B cell (primary cell): Measurements from ENCODE around the gene SART3. TPM values are rescaled to one million over a fixed set of nuclear protein-coding genes. Genes with fewer than 3 reads are reported as not detected.
A peak's percentile ranks its signal among the peaks of the same experiment; 100 is the strongest.

ENCODE experiments used
- ATAC-seq: fragments of 200-7000 bp; cut with Tn5 transposase; one replicate; pipeline ENCODE4 v1.10.0; 2021; ENCODE audit warnings: low read depth, mild to moderate bottlenecking, moderate number of reproducible peaks, moderate library complexity
- CTCF ChIA-PET: fragments of 350-600 bp; sonication (Branson Sonifier 250); formaldehyde crosslinking; loops from one replicate; lab custom pipeline; 2021; ENCODE audit warnings: antibody characterized with exemption, inconsistent platforms; lab: Charles Lee
- POLR2A ChIA-PET: fragments of 350-600 bp; sonication (Branson Sonifier 250); formaldehyde crosslinking; loops from one replicate; lab custom pipeline; 2021; ENCODE audit warnings: antibody characterized with exemption; lab: Charles Lee
- DNase-seq: peaks from one replicate; pipeline ENCODE4 v3.0.0; 2013
- H2AFZ ChIP-seq: 2 replicates; pipeline ENCODE4 v1.6.1; 2012; ENCODE audit warnings: mild to moderate bottlenecking, low read depth, low read length; ENCODE audit not compliant: insufficient read depth, poor library complexity, severe bottlenecking
- H3K27ac ChIP-seq, 2 donors: 1 replicate in 1 of 2; 2 replicates in 1 of 2; pipeline ENCODE4 v1.5.1; 2012 to 2013; ENCODE audit warnings: low read length in 2 of 2, mild to moderate bottlenecking in 2 of 2, moderate library complexity in 1 of 2
- H3K27me3 ChIP-seq, 4 experiments: fragments of 200-600 bp in 1 of 4; sonication (generic) in 1 of 4; replicated peaks in 1 of 4; 1 replicate in 2 of 4; 2 replicates in 2 of 4; pipeline versions ENCODE4 v1.6.1 to v1.7.0; 2013 to 2016; ENCODE audit warnings: low read length in 3 of 4, mild to moderate bottlenecking in 2 of 4, mixed read lengths in 1 of 4, moderate library complexity in 1 of 4; ENCODE audit not compliant: insufficient read depth in 4 of 4, control insufficient read depth in 3 of 4; ENCODE audit errors: control extremely low read depth in 1 of 4
- H3K36me3 ChIP-seq, 2 experiments: replicated peaks in 1 of 2; 1 replicate in 1 of 2; 2 replicates in 1 of 2; pipeline versions ENCODE4 v1.6.1 to v1.7.1; 2013; ENCODE audit warnings: low read length in 1 of 2; ENCODE audit not compliant: insufficient read depth in 2 of 2, control insufficient read depth in 1 of 2; ENCODE audit errors: control extremely low read depth in 1 of 2, extremely low read depth in 1 of 2
- H3K4me1 ChIP-seq, 2 donors: fragments of 200-600 bp in 1 of 2; sonication (generic) in 1 of 2; 1 replicate in 1 of 2; 2 replicates in 1 of 2; pipeline versions ENCODE4 v1.5.1 to v1.6.1; 2013 to 2017; ENCODE audit warnings: low read length in 2 of 2; ENCODE audit not compliant: control insufficient read depth in 2 of 2, insufficient read depth in 2 of 2
- H3K4me2 ChIP-seq: replicated peaks from 2 replicates; pipeline ENCODE3; 2012; ENCODE audit warnings: mild to moderate bottlenecking, low read depth, low read length; ENCODE audit not compliant: poor library complexity, severe bottlenecking
- H3K4me3 ChIP-seq, 5 experiments: fragments of 200-600 bp in 1 of 5; sonication (generic) in 1 of 5; 1 replicate in 3 of 5; 2 replicates in 2 of 5; pipeline versions ENCODE4 v1.5.1 to v1.7.0; 2011 to 2016; ENCODE audit warnings: low read length in 4 of 5, mild to moderate bottlenecking in 4 of 5, low read depth in 2 of 5, control low read depth in 1 of 5, moderate library complexity in 1 of 5; ENCODE audit not compliant: insufficient read depth in 1 of 5; ENCODE audit errors: control extremely low read depth in 1 of 5, extremely low read depth in 1 of 5
- H3K79me2 ChIP-seq: fragments of 200-600 bp; sonication (generic); one replicate; pipeline ENCODE4 v1.6.0; 2016; ENCODE audit warnings: low read length; ENCODE audit not compliant: control insufficient read depth, insufficient read depth
- H3K9ac ChIP-seq: fragments of 200-600 bp; sonication (generic); 2 replicates; pipeline ENCODE4 v1.6.1; 2017; ENCODE audit warnings: mild to moderate bottlenecking, low read length, moderate library complexity
- H3K9me3 ChIP-seq, 3 donors: one replicate each; pipeline versions ENCODE4 v1.6.1 to v1.7.1; 2013; ENCODE audit warnings: low read length in 2 of 3; ENCODE audit not compliant: control insufficient read depth in 2 of 3, insufficient read depth in 1 of 3; ENCODE audit errors: control extremely low read depth in 1 of 3
- H4K20me1 ChIP-seq: 2 replicates; pipeline ENCODE4 v1.6.0; 2012; ENCODE audit warnings: mild to moderate bottlenecking, low read length; ENCODE audit not compliant: insufficient read depth, control insufficient read depth, poor library complexity, severe bottlenecking
- H3K27ac Mint-ChIP-seq: one replicate; pipeline ENCODE4 v1.8.0; 2021; ENCODE audit warnings: mixed read lengths
- H3K27me3 Mint-ChIP-seq: one replicate; pipeline ENCODE4 v1.8.0; 2021; ENCODE audit warnings: mixed read lengths
- H3K4me1 Mint-ChIP-seq: one replicate; pipeline ENCODE4 v1.8.0; 2021; ENCODE audit warnings: mixed read lengths
- H3K4me3 Mint-ChIP-seq: one replicate; pipeline ENCODE4 v1.8.0; 2021; ENCODE audit warnings: mixed read lengths
- H3K9me3 Mint-ChIP-seq: one replicate; pipeline ENCODE4 v1.8.0; 2022; ENCODE audit warnings: mixed read lengths; ENCODE audit not compliant: insufficient read depth
- EZH2 ChIP-seq: IDR thresholded peaks from 2 replicates; pipeline ENCODE4 v1.6.1; 2012; ENCODE audit warnings: borderline replicate concordance, low read depth, mild to moderate bottlenecking, moderate library complexity, low read length; ENCODE audit not compliant: insufficient read depth, poor library complexity, severe bottlenecking
- WGBS: methylation state at CpG from one replicate; pipeline ENCODE4 v1.1.5; 2013; ENCODE audit warnings: missing lambda C conversion rate; ENCODE audit not compliant: insufficient coverage; 5-methylcytosine and 5-hydroxymethylcytosine counted together
- intact Hi-C: fragments of 100-400 bp; cut with micrococcal nuclease; formaldehyde crosslinking; loops from one replicate; pipeline ENCODE4 v1.10.0; 2022
- polyA plus RNA-seq: library from polyadenylated mRNA; depleted of rRNA; stranded (reverse); fragments of >200 nt; gene quantifications from 2 replicates; pipeline ENCODE4 v1.2.3, GENCODE V29; 2012
- total RNA-seq, 2 donors: library from RNA; stranded (reverse); fragments of 120-200 nt in 1 of 2; gene quantifications; 1 replicate in 1 of 2; 2 replicates in 1 of 2; pipeline versions ENCODE4 v1.2.3 to v1.2.4, GENCODE V29; 2013 to 2022
- TF ChIP-seq, protein P1 (sequence below): fragments of 200-600 bp; IDR thresholded peaks from one replicate; pipeline ENCODE4 v1.8.0; 2022; ENCODE audit warnings: antibody characterized with exemption, mild to moderate bottlenecking

Gene SART3
- total and polyA plus RNA-seq, 2 donors (not counting 1 experiment from before 2014, with no cell fraction given), result 24.1 to 131 TPM

DNA sequence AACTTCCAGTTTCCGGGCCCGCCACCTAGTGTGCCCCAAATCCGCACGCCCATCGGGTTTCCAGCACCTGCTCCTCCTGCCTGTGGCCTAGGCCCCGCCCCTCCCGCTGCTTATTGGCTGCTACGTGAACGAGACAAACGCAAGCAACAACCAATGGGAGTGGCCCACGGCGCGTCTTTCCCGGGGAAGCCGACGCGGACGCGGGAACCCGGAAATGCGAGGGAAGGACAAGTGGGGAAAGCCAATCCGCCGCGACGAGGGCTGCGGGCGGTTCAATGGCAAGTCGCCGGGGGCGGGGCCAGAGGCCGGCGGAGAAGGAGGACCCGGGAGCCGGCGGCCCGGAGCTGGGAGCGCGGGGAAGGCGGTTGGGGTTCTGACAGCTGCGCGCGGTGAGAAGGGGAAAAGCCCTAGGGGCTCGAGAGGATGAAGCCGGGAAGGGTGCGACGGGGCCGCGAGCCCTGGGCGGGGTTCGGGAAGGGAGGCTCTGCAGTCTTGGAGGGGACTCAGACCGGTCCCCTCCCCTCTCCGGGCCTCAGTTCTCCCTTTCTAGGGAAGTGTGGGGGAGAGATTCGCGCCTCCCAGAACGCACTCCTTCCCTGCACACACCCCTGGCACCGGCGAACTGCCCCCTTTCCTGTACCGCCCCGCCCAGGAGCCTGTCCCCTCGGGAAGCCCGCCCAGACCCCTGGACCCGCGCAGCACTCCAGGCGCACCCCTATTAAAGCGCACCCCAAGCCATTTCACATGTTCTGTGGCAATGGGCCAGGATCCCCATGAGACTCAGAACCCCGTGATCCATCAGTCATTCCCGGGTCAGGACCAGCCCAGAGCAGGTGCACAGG lies 45.8 kb downstream of the SART3 start, which contains the start of gene FICD:
Gene FICD (plus strand): TSS at position 305 of the 842 bp plus-strand sequence. CDS start 1,696 bp downstream, outside the sequence.
- Histone ChIP-seq H3K4me2 (peak within 1 kb of the TSS; percentile 95), H4K20me1 (no peaks in the 10 kb centered on the region), H3K4me3 (peak within 1 kb of the TSS; percentile 40 to 97 (median 93)), H3K9me3 (no peaks in the 10 kb centered on the region), H3K36me3 (peaks cover 1 to 21% of the 10 kb centered on the region in 2 experiments), H2AFZ (peak within 1 kb of the TSS; percentile 92), H3K9ac (peak within 1 kb of the TSS; percentile 84), H3K27me3 (no peaks in the 10 kb centered on the region), H3K79me2 (peaks cover 8% of the 10 kb centered on the region), H3K4me1 (peaks cover 13 to 30% of the 10 kb centered on the region in 2 donors), H3K27ac (peak within 1 kb of the TSS; percentile 58 to 81)
- H3K27me3 Mint-ChIP-seq, result no peaks in the 10 kb centered on the region
- peaks cover 37% of the 10 kb centered on the region for H3K4me1 Mint-ChIP-seq
- peak within 1 kb of the TSS; percentile 96 for H3K4me3 Mint-ChIP-seq
- peak within 1 kb of the TSS; percentile 87 for H3K27ac Mint-ChIP-seq
- peak; percentile 95 for ATAC-seq
- WGBS, result under 1% methylated on average over 54 of the region's 67 CpGs
- intact Hi-C loops, result loop anchor here (1.0 to 5.0 kb wide), 11 partner anchors 46 to 754 kb away; partner anchors contain the start of genes ALKBH2, PRDM4, SART3 and SELPLG
- TF ChIP-seq, protein P1, sequence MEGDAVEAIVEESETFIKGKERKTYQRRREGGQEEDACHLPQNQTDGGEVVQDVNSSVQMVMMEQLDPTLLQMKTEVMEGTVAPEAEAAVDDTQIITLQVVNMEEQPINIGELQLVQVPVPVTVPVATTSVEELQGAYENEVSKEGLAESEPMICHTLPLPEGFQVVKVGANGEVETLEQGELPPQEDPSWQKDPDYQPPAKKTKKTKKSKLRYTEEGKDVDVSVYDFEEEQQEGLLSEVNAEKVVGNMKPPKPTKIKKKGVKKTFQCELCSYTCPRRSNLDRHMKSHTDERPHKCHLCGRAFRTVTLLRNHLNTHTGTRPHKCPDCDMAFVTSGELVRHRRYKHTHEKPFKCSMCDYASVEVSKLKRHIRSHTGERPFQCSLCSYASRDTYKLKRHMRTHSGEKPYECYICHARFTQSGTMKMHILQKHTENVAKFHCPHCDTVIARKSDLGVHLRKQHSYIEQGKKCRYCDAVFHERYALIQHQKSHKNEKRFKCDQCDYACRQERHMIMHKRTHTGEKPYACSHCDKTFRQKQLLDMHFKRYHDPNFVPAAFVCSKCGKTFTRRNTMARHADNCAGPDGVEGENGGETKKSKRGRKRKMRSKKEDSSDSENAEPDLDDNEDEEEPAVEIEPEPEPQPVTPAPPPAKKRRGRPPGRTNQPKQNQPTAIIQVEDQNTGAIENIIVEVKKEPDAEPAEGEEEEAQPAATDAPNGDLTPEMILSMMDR, result no peak
- TF ChIP-seq EZH2, result no peak
- peak; percentile 98 for DNase-seq
- no peaks in the 10 kb centered on the region for H3K9me3 Mint-ChIP-seq
- CTCF ChIA-PET, result no interaction called here
- POLR2A ChIA-PET, result interaction anchor here (0.5 to 0.9 kb wide), 2 partner anchors 45 to 47 kb away, joined by 4 read pairs; partner anchors contain the start of gene ISCU
